Right ventricle myocardium superior (tissue), 1 donor: ENCODE data around the gene SPTBN4. TPM values are rescaled to one million over a fixed set of nuclear protein-coding genes. Genes with fewer than 3 reads are reported as not detected.
A peak's percentile ranks its signal among the peaks of the same experiment; 100 is the strongest.
"Not testable (repeated sequence)": the region's sequence is repeated elsewhere in the genome, so short reads cannot be mapped to it uniquely, and the experiment has no call there.

ENCODE experiments used
- ATAC-seq: fragments of 200-7000 bp; cut with Tn5 transposase; one replicate; pipeline ENCODE4 v1.9.1; 2020; ENCODE audit warnings: mild to moderate bottlenecking; ENCODE audit not compliant: poor library complexity
- DNase-seq: peaks from one replicate; pipeline ENCODE4 v3.0.0-alpha.2; 2020
- intact Hi-C: fragments of 100-400 bp; cut with DNase I; formaldehyde crosslinking; loops from one replicate; pipeline ENCODE4 v1.11.2; 2022
- total RNA-seq: library from RNA; stranded (reverse); fragmentation: NEBNext Ultra II Directional; extraction: Animal tissue kit (Norgen Biotek cat#: 25700); gene quantifications from one replicate; pipeline ENCODE4 v1.2.1, GENCODE V29; 2021
- donor health status: DM: no; HTN: yes; CAD: no; lungs with severe emphysema.

SPTBN4 gene
- total RNA-seq, 1 donor from 2014 or later, result 4.5 TPM

DNA sequence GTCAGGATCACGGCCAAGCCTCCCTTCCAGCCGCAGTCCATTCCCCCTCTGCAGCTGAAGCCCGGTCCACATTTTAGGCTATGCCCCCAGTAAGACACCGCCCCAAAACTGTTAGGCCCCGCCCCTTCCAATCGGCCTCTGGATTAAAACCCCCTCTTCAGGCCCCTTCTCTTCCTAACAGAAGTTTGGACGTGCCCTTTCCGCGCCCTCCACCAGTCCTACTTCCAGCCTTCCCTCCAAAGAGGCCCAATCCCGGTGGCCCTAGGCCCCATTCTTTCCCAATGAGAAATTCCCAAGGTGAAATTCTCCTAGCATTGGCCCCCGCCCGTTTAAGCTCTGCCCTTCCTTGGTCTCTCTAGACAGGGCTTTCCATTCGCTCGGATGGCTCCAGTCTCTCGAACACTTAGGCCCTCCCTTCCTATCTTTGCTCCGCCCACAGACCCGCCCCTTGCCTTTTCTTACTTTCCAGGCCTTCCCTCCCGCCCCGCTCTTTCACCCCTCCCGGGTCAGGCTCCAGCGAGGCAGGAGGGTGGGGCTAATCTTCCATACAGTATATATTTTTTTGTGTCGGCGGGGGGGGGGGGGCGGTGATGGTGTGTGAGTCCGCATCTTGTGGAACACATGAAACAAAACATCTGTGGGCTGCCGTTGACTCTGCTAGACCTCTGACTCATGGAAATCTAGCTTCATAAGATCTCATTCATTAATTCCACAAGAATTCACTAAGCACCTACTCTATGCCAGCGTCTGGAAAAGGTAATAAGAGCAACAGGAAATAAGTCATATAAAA is 148.0 kb downstream of the SPTBN4 start:
- ATAC-seq (peak; percentile 67), DNase-seq (peak; percentile 92)
- intact Hi-C loops, result no loop called here

- intact Hi-C loops, result no loop called here
- DNase-seq (no peak), ATAC-seq (no peak)
Observed at GRCh38 chr19:40616178-40616577, 149.4 kb downstream of the SPTBN4 start.

DNA sequence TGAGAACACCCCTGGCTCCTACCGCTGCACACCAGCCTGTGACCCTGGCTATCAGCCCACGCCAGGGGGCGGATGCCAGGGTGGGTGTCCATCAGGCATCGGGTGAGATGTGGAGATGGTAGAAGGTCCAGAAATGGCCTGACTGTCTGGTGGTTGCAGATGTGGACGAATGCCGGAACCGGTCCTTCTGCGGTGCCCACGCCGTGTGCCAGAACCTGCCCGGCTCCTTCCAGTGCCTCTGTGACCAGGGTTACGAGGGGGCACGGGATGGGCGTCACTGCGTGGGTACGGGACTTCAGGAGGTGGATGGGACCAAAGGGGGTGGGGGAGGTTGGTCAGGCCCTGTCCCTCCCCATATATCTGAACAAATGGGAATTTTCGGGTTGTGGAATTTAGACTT is 150.1 kb downstream of the SPTBN4 start:
- intact Hi-C loops, result no loop called here
- DNase-seq (no peak), ATAC-seq (no peak)

- no peak for ATAC-seq
- DNase-seq, result no peak
- intact Hi-C loops, result no loop called here
Observed at GRCh38 chr19:40617961-40618360, 151.2 kb downstream of the SPTBN4 start.

GRCh38 chr19:40619333-40620160 is 152.7 kb downstream of the SPTBN4 start:
- ATAC-seq (peak; percentile 67), DNase-seq (no peak)
- intact Hi-C loops, result no loop called here

DNA sequence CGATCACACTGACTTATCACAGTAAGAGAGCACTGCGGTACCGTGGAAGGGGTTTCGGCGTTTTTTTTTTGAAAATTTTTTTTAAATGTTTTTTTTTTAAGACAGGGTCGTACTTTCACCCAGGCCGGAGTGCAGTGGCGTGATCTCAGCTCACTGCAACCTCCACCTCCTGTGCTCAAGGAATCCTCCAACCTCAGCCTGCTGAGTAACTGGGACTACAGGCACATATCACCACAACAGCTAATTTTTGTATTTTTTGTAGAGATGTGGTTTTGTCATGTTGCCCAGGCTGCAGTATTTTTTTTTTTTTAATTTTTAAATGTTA is 153.3 kb downstream of the SPTBN4 start:
- DNase-seq (no peak), ATAC-seq (no peak)
- intact Hi-C loops, result no loop called here

- no peak for DNase-seq
- intact Hi-C loops, result no loop called here
Observed at GRCh38 chr19:40621283-40621682, 154.5 kb downstream of the SPTBN4 start.

DNA sequence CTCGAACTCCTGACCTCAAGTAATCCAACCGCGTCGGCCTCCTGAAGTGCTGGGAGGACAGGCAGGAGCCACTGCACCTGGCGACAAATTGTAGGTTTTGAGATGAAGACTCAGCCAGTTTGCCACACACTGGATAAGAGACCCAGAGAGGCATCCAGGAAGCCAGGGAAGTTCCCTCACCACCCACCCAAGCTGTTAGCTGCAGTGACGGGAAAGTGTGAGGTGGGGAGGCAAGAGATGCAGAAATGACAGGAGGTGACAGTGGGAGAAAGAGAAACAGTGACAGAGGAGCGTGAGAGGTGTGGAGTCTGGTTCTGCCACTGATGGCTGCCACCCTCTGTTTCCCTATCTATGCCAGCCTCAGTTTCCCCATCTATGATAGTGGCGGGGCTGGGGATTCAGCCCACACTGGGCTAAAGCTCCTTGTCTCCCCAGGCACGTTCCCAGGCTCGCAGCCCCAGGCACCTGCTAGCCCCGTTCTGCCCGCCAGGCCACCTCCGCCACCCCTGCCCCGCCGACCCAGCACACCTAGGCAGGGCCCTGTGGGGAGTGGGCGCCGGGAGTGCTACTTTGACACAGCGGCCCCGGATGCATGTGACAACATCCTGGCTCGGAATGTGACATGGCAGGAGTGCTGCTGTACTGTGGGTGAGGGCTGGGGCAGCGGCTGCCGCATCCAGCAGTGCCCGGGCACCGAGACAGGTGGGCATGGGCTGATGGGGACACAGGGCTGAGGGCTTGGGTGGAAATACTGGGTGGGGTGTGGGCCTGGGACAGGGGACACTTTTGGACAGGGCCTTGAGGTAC is 155.4 kb downstream of the SPTBN4 start:
- no peak for ATAC-seq
- no peak for DNase-seq
- intact Hi-C loops, result no loop called here

More at GRCh38 chr19:40621283-40621682, 154.5 kb downstream of the SPTBN4 start:
- no peak for ATAC-seq

GRCh38 chr19:40622773-40623075 is 155.9 kb downstream of the SPTBN4 start:
- DNase-seq, result no peak
- no peak for ATAC-seq
- intact Hi-C loops, result no loop called here

DNA sequence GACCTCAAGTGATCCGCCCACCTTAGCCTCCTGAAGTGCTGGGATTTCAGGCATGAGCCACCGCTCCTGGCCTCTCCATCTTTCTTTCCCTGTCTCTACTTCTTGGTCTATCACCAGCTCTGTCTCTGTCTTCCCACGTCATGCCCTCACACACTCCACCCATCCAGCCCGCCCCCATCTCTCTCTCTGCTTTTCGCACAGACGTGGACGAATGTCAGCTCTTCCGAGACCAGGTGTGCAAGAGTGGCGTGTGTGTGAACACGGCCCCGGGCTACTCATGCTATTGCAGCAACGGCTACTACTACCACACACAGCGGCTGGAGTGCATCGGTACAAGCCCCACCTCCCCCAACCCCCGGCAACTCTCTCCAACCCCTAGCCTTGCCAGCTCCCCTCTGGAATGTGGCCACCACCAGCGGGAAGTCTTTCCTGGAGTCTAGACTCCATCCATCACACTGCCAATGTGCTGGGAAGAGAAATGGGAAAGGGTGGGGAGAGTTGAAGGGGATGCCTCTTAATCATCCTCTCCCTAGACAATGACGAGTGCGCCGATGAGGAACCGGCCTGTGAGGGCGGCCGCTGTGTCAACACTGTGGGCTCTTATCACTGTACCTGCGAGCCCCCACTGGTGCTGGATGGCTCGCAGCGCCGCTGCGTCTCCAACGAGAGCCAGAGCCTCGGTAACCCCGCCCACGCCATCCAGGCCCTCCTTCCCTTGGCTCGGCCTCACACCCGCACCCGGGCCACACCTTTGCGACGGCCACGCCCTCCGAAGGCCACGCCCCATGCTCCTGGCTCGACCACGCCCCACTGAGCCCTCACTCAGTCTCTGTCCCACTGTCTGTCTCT is 156.8 kb downstream of the SPTBN4 start:
- no peak for DNase-seq
- peak; percentile 28 for ATAC-seq
- intact Hi-C loops, result no loop called here

DNA sequence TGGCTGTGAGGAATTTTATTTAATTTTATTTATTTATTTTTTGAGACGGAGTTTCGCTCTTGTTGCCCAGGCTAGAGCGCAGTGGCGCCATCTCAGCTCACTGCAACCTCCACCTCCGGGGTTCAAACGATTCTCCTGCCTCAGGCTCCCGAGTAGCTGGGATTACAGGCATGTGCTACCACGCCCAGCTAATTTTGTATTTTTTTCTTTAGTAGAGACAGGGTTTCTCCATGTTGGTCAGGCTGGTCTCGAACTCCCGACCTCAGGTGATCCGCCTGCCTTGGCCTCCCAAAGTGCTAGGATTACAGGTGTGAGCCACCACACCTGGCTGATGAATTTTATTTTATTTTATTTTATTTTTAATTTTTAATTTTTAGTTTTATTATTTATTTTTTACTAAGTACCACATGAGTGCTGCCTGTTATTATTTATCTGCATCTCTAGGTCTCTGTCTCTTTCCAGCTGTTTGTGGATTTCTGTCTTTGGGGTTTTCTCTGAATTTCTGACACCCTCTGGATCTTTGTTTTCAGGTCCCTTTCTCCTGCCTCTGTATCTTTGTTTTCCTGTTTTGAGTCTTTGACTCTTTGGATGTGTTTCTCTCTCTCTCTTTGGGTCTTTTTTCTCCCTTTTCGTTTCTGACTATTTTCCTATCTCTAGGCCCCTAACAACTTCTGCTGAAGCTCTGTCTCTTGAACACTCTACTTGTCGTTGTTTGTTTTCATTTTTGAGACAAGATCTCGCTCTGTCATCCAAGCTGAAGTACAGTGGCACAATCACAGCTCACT is 157.8 kb downstream of the SPTBN4 start:
- DNase-seq, ATAC-seq, intact Hi-C loops: not testable (repeated sequence)

GRCh38 chr19:40625406-40626120 is 158.8 kb downstream of the SPTBN4 start:
- no peak for ATAC-seq
- intact Hi-C loops, result no loop called here
- no peak for DNase-seq

Other genes starting within 250 kb of the SPTBN4 start
- gene TTC9B, start 248.6 kb upstream of the SPTBN4 start, total RNA-seq, result not detected
- not detected for gene CCNP, start 240.3 kb upstream of the SPTBN4 start, total RNA-seq
- 126 TPM for gene AKT2, start 181.7 kb upstream of the SPTBN4 start, total RNA-seq
- 209 TPM for gene C19orf47, start 118.6 kb upstream of the SPTBN4 start, total RNA-seq
- 159 TPM for gene PLD3, start 118.3 kb upstream of the SPTBN4 start, total RNA-seq
- not detected for gene HIPK4, start 76.8 kb upstream of the SPTBN4 start, total RNA-seq
- 3.8 TPM for gene PRX, start 53.6 kb upstream of the SPTBN4 start, total RNA-seq
- gene SERTAD1, start 41.0 kb upstream of the SPTBN4 start, total RNA-seq, result 10.9 TPM
- gene SERTAD3, start 22.7 kb upstream of the SPTBN4 start, total RNA-seq, result 22.7 TPM
- gene BLVRB, start 1.3 kb upstream of the SPTBN4 start, total RNA-seq, result 117 TPM
- 15.7 TPM for gene SHKBP1, start 109.9 kb downstream of the SPTBN4 start, total RNA-seq
- gene LTBP4, start 134.4 kb downstream of the SPTBN4 start, total RNA-seq, result 296 TPM
- 13.5 TPM for gene NUMBL, start 223.7 kb downstream of the SPTBN4 start, total RNA-seq
- gene COQ8B, start 249.9 kb downstream of the SPTBN4 start, total RNA-seq, result 36.1 TPM